ENCODE results near the gene PRPF19.

PRPF19 gene

GRCh38 chr11:60844045-60844869, 62.1 kb downstream of the PRPF19 start:
- DNase-seq (ENCODE audit: low read depth in 2 of 2): no peak

GRCh38 chr11:60842668-60843600, 63.5 kb downstream of the PRPF19 start:
- DNase-seq (ENCODE audit: low read depth in 2 of 2): no peak

- peak; percentile 96 to 97 for DNase-seq (ENCODE audit: low read depth in 2 of 2)
Measured at GRCh38 chr11:60841797-60842667, 64.4 kb downstream of the PRPF19 start, which contains the start of gene CCDC86. TSS of gene CCDC86 (plus strand) at chr11:60842113. CDS start at chr11:60842125, 12 bp downstream.

All from stimulated activated CD8-positive, alpha-beta memory T cell treated with anti-CD3 and anti-CD28 coated beads, Interleukin-7, amount 100 ng/mL, for 4 hours (primary cell).